GM19372 (cell line): ENCODE data around the gene KDM8.
A peak's percentile ranks its signal among the peaks of the same experiment; 100 is the strongest.

ENCODE experiments used
- ATAC-seq: cut with Tn5 transposase; IDR thresholded peaks from one replicate; pipeline ENCODE4 v1.9.1; 2021; ENCODE audit warnings: mild to moderate bottlenecking, low read depth, moderate library complexity; ENCODE audit not compliant: unreplicated experiment

KDM8 gene

DNA sequence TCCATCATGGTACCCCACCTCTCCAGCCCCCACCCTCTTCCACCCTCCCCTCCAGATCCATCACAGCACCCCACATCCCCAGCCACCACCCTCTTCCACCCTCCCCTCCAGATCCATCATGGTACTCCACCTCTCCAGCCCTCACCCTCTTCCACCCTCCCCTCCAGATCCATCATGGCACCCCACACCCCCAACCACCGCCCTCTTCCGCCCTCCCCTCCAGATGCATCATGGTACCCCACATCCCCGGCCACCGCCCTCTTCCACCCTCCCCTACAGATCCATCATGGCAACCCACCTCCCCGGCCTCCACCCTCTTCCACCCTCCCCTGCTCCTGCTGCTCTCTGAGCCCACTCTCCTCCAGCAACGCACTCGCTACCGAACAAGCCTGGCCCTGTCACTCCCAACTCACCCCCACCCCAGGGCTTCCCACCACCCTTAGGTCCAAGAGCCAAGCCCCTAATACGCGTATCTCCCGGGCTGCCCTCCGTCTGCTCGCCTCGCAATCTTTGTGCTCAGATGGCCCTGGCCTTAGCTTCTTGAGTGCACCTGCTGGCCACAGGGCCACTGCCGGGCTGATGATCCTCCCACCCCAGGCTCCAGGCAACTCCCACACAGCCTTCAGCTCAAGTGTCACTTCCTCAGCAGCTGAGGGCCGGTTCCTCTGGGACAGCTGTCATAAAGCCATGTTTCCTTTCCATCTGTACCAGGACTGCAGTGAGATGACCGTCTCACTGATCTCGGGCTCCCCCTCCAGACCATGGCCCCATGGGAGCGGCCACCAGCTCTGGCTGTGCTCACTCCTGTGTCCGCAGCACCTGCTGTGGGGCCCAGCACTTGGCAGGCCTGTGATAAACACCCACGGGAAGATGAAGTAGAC, 25.5 kb downstream of the KDM8 start:
- no peak for ATAC-seq

DNA sequence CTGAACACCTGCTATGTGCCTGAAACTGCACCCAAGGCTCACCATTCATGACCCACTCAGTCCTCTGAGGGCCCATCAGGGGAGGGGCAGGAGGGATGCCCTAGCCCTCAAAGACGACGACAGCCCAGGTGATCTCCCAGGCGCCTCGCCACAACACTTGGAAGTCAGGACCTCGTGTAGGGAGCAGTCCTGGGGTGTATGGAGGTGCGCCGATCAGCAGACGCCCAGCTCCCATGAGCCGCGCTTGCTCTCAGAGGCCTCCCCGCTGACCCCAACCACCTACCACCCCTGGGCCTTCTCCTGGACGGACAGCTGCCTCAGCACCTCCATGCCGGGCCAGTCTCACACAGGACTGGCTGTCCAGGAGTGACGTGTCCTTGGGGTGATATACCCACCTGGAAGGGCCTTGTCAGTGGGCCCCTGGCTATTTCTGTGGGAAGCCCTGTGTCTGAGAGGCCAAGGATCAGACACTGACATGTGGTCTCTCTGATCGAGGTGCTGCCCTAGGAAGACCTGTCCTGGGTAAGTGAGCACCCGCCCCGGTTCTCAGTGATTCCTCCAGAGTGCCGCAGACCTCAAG, 26.7 kb downstream of the KDM8 start:
- no peak for ATAC-seq

DNA sequence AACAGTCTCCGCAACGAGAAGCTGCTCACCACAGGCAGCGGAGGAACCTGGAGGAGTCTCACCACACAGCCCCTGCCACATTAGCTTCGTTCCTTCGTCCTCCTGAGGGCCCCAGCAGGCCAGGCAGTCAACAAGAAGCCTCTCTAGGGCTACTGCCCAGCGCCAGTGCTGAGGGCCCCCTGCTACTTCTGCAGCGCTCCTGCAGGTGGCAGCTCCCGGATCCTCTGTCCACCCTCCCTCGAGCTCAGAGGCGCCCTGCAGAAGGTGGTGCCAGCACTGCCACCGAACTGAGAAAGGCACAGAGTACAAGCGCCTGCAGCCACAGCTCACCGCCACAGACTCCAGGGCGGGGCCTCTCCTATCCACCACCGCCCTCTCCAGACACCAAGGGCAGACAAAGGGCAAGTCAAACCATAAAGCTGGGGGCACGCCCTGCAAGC, 27.3 kb downstream of the KDM8 start:
- no peak for ATAC-seq

DNA sequence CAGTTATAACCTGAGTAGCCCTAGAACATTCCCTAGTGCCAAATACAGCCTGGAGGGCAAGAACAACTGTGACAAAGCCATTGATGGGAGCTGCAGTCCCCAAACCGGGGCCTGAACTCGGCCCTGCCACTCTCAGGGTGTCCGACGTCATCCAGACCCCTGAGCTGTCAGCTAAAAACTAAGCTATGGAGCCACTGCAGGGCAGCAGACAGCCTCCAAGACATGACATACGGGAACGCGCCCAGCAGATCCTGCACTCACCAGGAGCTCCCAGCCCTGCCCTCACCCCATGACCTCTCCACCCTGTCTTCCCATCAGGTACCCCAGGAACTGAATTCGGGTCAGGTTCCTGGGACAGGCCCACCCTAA, 28.4 kb downstream of the KDM8 start:
- no peak for ATAC-seq

DNA sequence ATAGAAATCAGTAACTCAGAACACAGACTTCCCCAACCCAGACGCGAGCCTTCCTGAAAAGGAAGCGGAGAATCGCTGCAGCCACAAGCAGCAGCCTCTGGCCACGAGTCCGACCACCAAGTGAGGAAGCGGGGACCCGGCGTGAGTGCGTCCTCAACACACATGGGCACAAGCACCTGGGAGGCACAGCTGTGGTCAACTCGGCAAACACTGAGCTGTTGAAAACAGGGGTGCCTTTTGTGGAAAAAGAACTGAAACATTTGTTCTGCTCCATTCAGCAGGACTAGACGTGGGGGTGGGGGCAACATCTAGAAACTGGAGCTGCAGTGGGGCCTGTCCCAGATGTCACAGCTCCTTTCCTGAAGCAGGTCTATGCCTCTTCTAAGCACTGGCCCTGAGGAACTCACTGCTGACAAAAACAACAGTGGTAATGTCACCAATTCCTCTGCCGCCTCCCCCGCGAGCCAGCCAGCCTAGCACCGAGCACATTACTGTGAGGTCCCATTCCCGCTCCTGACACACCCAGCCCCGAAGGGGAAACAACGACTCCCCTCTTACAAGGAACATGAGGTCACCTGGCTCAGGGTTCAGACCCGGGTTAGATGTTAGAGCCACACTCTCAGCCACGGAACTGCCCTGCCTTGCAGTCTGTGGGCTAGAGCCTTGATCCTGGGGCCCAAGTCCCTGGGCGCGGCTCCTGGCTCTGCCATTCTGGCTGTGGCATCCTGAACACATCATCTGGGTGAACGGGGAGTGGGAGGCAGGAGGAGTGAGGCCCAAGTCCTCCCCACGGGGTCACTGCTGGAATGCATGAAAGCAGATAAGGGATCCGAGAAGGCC, 29.0 kb downstream of the KDM8 start:
- ATAC-seq, result peak; percentile 51

DNA sequence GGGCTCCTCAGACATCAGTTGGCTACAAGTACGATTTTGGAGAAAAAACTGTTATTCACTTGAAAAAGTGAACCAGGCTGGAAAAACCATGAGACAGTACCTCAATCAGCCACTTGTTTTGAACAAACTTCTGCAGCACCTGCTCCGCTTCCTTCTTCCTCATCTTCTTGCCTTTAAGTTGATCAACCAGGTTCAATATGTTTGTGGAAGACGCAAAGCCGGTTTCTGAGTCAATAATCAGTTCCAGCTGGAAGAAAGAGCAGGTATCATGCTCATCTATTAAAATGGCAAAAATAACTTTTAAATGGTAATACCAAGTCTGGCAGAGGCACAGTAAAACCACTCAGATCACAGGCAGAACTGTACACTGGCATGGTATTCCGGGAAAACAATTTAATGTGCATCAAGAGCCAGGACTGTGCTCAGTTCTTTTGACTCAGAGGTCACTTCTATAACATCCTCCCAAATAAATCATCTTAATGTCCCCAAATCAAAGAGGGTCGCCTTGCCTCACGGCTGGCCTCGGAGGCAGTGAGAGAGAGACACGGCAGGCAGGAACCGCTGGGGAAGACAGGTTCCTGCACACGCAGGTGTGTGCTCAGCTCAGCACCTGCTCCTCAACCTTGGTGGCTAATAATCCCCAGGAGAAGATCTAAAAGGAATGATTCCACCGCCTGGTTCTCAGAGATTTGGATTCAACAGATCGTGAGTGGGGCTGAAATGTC, 29.7 kb downstream of the KDM8 start:
- no peak for ATAC-seq

DNA sequence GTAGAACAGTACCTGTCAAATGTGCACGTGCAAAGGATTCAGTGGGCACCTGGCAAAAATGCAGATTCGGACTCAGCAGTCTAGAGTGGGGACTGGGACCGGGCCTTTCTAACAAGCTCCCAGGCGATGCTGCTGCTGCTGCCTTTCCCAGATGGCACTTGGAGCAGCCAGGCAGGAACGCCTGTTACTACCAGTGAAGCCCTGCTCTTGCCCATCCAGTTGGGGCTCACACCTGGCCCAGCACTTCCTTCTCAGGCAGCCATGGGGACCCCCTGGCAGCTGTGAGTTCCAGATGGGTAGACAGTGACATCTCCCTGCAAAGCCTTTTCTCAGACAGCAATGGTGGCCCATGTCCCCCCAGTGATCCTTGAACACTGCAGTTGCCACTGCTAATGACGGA, 30.4 kb downstream of the KDM8 start:
- ATAC-seq, result no peak

DNA sequence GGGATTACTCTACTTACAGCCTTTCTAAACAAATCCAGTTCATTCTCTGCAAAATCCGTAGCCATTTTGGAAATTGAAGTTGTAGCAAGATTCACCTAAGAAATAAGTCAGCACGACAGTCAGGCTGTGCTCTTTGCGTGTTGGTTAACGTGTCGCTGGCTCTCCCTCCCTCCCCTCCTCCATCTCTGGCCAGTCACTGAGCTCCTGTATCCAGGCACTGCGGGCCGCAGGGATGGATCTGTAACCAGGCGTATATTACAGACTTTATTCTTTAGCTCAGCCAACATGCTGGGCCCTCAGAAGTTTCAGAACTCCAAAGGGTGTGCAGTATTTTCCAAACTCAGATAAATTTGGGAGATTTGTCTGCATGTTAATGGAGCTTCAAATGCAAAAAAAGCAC, 30.8 kb downstream of the KDM8 start:
- no peak for ATAC-seq

DNA sequence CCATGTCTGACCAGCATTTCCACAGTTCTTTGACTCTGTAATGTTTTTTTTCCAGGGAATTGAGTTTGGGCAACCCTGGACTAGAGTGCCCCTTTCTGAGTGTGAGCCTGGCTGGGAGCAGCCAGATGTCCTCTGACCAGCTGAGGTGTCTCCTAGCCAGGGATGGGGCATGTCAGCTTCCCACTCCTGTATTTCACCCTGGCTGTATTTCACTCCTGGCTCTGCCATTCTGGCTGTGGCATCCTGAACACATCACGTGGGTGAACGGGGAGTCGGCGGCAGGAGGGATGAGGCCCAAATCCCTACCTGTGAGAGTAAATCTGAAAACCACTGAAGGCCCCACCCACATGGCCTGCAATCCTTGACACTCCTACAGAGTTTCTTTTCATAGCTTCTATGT, 31.3 kb downstream of the KDM8 start:
- no peak for ATAC-seq

DNA sequence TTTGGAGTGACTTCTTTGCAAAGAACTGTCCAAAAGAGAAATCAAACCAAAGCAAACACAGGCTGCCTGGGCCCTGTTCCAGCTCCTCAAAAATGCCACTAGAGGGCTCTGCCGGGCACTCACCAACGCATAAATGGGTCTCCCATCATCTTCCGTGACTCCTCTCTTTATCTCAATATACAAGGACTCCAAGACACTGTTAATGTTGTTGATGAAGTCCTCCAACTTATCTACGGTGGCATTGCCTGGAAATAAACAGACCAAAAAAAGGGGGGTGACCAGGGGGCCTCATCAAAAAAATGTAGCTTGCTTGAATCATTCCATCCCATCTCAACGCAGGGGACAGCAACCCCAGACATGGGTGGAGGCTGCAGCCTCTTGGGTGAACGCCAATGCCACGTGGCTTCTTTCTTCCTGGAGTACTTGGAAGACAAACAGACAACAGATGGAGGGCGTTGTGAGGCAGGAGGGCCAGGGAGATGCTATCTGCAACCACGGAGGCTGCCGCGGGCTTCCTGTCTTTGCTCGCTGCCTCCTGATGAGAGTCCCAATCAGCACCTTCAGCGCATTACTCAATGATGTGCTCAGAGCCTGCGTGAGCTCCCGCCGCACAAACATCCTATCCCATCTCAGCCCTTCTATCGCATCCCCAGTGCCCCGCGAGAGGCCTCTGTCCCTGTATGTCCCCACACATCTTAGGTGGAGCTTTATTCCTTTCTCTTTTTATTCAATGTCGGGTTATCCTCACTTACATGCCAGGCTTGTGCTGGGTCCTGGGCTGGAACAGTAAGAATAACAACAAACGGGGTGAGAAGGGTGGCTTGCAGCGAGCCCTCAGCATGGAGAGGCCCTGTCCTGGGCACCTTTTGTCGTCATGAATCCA, 32.0 kb downstream of the KDM8 start:
- no peak for ATAC-seq

DNA sequence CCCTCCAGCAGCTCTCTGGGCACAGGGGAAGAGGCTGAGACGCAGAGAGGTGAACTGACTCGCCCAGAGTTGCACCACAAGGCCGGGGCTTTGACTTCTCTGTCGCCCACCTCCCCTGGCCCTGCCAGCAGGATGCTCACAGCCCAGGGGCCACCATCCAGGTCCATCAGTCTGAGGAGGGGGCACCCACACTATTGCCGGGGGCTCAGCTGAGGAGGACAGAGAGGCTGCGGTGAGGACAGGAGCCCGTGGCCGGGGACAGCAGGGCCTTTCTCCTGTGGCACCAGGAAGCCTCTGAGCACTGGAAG, 32.6 kb downstream of the KDM8 start:
- no peak for ATAC-seq

DNA sequence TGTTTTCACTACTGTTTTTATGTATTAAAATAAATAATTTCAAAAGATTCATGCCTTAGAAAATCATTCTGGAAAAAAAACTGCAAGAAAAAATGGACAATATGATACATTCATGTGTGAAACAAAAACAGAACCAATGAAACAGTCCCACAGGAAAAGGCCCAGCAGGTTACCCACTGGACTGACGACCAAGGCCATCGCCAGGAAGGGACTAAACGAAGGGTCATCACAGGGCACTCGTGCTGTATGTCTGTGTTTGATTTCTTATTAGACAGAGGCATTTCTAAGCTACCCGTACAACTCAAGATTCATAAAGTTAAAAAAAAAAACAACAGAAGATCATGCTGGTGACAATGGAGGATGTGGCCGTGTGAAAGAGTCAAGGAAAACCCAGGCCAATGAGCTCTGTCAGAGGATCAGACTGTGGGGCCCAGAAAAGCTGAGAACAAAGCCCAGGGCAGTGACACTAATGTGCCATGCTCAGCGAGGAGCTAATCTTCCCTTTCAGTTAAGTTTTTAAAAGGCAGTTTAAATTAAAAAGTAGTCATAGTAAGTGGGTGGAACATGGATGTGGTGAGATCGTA, 33.4 kb downstream of the KDM8 start:
- ATAC-seq, result no peak

DNA sequence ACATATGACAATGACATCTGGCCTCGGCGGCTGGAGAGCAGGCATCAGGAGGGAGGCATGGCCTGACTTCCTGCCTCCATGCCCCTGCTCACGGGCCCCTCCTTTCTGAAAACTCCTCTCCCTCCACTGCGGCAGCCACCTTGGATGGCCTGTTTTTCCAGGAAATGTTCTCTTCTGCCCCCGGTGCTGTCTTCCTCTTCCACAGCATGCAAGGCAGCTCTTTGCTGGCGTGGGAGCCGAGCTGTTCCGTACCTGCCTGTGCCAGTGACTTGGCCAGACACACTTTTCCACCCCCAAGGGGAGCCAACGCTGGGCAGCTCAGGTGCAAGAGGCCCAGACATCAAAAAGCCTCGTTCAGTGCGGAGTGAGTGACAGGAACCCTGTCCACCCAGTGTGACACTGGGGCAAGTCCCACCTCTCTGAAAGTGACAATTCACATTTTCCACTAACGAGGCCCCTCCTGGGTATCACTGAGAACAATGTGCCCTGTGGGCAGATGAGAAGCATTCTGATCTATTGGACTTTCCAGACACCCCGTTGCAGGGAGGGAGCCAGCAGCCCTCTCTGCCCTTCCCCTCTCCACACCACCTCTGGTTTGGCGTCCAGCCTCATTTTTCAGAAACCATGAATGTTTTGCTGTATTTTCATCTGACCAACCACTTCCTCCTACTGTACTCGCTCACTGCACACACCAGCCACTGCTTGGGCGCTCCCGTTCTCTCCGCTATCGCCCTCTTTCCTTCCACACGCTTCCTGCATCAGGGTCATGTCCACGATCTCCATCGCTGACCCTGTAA, 34.1 kb downstream of the KDM8 start:
- peak; percentile 77 for ATAC-seq

DNA sequence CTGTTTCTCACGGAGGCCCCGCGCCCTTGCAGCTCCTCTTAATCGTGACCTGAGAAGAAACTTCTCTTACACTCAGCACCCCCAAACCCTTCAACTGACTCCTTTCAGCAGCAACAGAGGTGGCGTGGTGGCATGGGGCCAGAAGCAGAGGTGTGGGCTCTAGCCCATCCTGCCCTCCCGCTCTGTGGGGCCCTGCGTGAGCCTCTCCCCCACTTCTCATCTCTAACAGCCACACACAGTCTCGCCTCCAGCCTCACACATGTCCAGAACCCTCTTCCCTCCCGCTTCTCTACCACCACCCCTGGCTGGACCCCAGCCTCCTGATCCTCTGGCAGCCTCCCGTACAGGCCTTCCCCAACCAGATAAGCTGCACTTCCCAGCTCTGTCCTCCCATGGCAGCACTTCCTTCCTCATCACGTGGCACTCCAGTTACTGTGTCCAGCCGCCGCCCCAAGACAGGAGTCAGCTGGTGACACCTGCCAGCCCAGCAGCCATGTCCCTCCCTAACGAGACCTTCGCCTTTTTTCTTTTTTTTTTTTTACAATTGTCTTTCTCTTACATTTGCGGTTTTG, 34.8 kb downstream of the KDM8 start:
- peak; percentile 19 for ATAC-seq

DNA sequence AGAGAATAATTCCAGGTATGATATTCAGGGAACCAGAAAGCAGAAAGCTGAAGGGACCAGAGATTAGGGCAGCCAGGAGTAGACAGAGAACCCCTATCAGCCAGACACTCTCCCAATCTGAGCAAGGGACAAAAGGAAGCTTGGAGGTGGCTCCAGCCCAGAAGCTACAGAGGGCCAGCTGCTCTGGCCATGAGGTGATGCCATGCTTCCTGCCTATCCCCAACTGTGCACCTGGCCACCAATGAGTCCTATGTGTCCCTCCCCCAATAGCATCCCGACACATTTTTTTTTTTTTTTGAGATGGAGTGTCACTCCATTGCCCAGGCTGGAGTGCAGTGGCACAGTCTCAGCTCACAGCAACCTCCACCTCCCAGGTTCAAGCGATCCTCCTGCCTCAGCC, 35.3 kb downstream of the KDM8 start:
- ATAC-seq, result no peak

DNA sequence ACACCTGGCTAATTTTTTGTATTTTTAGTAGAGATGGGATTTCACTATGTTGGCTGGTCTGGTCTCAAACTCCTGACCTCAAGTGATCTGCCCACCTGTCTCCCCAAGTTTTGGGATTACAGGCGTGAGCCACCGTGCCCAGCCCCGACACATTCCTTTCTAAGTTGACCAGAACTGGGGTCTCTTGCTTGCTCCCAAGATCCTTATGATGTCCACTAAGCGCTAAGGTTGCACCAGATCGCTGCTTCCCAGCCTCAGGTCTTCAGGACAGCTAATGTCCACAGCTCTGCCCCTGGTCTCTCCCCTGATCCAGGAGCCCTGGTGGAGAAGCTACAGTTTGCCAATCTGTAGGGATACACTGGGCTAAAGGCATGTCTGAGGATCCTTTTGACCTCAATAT, 35.7 kb downstream of the KDM8 start:
- no peak for ATAC-seq

DNA sequence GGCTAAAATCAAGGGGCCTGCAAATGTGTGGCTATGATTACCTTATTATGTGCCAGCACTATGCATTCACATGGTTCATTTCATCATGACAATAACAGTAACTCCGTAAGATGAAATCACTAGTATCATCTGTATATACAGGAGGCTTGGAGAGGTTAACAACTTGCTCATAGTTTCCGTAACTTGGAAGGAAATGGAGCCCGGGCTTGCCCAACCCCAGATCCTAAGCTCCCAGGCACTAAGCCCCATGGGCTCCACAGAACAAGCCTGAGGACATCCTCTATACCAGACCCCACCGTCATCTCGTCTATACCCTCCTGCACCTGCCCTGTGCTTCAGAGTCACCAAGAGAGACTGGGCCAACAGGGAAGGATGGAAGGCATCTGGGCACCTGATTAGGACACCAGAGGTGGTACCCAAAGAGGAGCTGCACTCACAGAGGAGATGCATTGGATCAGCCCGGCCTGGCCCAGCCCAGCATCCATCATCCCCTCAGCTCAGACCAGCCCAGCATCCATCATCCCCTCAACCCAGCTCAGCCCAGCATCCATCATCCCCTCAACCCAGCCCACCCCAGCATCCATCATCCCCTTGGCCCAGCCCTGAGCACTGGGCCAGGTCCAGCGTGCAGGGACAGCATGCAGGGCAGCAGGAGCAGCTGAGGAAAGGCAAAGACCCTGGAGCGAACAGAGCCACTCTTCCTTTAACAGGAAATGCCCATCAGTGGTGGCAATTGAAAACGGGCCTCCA, 36.8 kb downstream of the KDM8 start:
- no peak for ATAC-seq
